Stimulated activated naive CD4-positive, alpha-beta T cell (primary cell): ENCODE data around the gene TMEM178B.

Experiments used
- DNase-seq, 6 experiments: peaks; one replicate each; lab custom pipeline; 2025; lab: John Stamatoyannopoulos, UW

Gene TMEM178B

DNA sequence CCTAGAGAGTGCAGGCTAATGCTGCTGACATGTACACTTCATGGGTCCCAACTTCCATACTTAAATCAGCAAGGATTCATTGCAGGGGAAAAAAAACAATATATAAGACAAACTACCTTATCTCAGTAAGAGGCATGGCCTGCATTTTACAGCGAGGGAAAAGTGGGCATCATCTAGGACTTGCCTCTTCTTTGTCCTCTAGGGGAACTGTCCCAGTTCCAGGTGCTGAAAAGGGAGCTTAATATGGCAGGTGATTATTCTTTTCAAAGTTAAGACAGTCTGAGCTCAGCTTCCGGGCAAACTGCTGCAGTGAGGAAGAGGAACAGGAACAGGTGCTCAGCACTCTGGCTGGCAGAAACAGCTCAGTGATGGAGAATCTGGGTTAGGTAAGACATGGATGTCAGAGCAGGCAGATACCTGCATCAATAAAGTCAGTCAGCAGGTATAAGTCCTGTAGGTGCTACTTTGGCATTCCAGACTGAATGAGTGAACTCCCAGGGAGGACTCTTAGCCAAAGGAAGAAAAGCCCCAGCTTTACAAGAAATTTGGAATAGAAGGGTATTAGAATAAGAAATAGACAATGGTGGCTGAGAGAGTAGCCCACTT is 147.2 kb downstream of the TMEM178B start:
- no peak for DNase-seq

DNA sequence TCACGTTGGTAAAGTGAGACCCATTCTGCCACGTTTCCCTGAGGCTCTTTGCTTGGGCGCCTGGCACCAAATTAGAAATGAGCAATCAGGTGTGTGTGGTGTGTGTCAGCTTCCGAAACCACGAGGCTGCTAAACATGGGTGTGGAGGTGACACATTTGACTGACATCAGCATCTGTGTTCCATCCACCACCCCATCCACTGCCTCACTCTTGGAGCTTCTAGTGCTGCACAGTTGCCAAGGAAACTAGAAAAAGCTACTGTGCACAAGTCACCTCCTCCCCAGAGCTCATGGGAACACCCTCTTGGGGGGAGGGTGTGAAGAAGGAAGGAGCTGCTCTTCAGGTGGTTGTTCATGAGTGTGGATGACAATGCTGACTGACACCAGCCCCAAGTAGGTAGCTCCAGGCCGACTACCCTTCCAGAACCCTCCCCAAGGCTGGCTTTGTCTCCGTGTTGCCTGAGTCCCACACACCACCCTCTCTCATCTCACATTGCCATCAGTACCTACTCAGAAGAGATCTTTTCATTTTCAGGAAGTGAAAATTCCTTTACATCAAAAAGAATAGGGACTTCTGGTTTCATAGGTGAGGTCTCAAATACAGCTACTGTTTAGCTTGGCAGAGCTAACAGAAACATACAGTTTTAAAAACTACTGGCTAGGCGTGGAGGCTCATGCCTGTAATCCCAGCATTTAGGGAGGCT is 152.2 kb downstream of the TMEM178B start:
- DNase-seq = no peak

- no peak for DNase-seq
Measured at GRCh38 chr7:141227454-141227853, 153.6 kb downstream of the TMEM178B start.

DNA sequence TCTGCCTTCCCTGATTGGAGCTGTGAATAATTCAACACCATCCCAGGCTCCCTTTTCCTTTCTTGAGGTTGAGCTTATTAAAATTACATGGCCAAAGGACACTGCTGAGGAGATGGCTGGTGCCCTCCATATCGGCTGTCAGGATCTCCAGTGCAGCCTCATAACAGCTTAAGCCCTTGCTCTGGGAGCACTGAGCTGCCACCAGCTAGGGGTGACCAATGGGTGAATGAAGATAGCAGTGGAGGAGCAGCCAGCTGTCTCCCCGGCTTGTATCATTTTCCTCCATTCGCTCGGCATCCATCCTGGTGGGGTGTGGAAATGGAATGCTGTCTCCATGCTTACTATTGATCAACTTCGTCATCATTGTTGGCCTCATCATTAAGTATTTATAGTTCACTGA is 154.6 kb downstream of the TMEM178B start:
- DNase-seq = no peak

DNA sequence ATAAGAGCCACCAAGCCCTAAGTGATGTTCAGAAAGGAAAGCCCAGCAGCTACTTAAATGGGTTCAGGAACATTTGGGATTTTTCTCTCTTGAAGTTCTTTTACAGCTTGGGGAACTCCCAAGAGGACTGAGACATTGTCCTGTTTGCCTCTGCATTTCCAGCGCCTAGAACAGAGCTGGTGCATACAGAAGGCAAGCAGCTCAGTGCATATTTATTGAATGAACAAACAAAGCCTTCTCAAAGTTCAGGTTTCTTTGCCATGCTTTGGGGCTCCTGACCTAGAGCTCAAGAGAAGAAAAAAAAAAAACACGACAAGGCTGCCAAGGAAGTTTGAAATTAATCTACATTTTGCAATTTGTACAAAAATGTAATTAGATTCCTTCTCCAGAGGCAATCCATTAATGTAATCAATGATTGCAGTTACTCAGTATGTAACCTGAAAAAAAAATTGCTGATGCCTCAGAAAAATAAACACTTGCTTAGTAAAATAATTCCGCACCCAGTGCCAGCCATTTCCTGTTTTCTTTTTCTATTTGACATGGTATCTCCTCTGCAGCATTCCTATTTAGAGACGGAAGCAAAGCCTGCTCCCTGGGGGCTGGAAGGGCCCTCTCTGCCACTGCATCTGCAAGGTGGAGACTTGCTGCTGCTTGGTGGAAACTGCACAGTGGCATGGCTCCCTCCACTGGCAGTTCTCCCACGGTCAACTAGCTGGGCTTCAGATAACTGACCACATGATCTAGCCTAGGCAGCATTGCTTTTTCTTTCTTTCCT is 157.3 kb downstream of the TMEM178B start:
- DNase-seq = no peak

DNA sequence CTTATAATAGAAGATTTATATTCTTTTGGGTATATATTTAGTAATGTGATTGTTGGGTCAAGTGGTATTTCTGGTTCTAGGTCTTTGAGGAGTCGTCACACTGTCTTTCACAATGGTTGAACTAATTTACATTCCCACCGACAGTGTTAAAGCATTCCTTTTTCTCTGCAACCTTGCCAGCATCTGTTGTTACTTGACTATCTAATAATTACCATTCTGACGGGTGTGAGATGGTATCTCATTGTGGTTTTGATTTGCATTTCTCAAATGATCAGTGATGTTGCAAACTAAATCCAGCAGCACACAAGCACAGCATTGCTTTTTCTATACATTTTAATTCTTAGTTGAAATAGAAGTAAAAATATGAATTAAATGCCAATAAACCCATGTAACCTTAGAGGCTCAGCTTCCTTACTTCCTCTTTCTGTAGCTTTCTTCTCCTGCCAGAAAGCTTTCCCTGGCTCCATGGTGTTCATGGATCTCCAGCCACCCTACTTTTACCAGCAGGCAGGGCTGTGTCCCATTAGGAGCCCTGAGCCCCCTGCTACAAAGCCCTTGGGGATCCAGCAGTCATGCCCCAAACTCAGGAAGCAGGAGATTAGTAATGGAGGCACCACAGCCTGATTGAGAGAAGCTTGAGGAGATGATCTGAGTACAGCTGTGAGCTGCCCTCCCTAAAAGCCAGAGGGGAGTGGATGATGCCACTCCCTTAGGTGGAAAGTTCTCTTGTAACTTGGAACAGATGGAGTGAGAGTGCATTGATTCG is 158.6 kb downstream of the TMEM178B start:
- no peak for DNase-seq

GRCh38 chr7:141234335-141235105 is 160.7 kb downstream of the TMEM178B start:
- DNase-seq = no peak

DNA sequence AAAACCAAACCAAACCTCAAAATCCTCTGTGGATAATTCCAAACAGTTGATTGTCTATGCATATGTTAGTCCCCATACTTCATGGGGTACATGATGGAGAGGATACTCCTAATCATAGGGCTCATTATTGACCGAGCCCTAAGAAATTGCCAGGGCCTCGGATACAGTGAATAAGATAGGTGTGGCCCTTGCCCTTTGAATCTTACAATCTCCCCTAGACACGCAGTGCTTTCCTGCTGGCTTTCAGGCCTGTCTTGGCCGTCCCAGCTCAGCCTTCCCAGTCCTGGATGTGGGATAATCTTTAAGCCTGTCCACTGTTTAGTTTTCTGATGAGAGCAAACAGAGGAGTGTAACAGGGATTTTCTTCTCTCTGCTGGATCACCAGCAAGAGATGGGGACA is 161.8 kb downstream of the TMEM178B start:
- DNase-seq = no peak

DNA sequence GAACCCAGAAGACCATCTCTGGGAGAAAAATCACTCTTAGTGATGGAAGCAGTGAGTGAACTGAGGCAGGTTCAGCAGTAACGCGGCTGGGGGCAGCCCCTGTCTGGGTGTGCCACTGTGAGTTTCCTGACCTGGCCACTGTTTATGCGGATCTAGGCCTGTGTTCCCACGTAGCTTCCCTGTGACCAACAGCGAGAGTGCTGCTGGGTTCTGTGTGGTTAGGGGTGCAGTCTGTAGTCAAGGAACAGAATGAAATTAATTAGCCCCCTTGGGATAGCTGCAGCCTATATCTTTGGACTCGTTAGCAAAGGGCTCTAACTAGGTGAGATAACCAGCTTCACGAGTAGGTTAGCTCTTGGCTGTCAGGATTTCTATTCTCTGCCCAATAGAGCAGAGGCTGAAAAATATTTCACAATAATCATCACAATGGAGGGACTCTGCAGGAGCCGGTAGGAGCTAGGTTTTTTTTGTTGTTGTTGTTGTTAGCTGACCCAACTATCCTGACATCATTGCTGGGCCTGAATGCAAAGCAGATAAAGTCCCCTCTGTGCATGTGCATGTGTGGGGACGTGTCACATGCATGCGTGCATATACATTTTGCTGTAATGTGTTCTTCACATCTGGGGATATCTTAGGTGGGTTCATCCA is 164.9 kb downstream of the TMEM178B start:
- DNase-seq = no peak

- no peak for DNase-seq
Measured at GRCh38 chr7:141239661-141240060, 165.8 kb downstream of the TMEM178B start.

- no peak for DNase-seq
Measured at GRCh38 chr7:141242568-141242967, 168.7 kb downstream of the TMEM178B start.

- no peak for DNase-seq
Measured at GRCh38 chr7:141243368-141243767, 169.5 kb downstream of the TMEM178B start.

DNA sequence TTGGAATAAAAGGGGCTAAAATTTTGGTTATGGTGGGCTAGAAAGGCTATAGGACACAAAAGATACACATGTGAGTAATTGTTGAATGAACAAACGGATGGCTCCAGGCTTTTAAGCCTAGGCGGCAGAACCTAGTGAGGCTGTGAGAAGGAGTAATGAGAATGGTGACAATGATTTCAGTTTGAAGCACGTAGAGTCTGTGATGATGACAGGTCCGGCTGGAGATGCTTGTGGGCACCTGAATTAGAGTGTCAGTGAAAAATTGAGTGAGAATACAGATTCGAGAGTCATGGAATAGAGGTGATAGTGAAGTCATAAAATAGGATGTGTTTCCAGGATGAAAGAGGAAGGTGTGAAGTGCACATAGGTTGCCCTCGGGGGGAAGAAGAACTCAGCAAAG is 170.6 kb downstream of the TMEM178B start:
- no peak for DNase-seq

DNA sequence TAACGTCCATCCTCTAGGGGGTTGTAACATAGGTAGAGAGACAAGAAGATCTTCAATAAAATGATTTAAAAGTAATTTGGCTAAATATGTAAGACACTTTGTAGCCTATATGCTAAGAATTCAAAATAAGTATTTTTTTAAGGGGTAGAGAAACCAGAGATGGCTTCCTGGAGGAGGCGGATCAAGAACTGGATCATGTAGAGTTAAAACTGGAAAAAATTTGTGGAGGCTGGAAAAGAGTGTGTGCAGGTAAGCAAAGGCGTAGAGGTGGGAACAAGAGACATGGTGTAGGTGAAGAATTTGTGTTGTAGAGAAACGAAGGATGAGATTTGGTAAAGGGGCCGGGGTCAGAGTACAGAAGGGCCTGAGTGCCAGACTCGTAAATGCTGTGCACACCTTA is 172.6 kb downstream of the TMEM178B start:
- DNase-seq = no peak

GRCh38 chr7:141251180-141251579 is 177.3 kb downstream of the TMEM178B start:
- DNase-seq = no peak

- DNase-seq = no peak
Measured at GRCh38 chr7:141251957-141252356, 178.1 kb downstream of the TMEM178B start.

DNA sequence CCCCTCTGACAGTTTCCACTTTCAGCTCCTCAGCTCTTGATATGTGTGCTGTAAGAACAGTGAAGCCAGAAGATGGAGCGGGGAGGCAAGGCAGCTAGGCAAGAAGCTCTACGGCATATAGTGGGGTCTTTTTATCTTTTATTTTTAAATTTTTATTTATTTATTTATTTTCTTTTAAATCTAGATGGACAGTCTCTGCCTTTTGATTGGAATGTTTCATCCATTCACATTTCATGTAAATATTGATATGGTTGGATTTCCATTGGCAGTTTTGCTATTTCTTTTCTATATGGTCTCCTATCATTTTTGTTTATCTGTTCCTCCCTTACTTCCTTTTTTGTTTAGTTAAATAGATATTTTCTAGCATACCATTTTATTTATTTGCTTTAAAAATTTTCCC is 183.7 kb downstream of the TMEM178B start:
- DNase-seq = no peak

GRCh38 chr7:141258559-141258958 is 184.7 kb downstream of the TMEM178B start:
- no peak for DNase-seq

DNA sequence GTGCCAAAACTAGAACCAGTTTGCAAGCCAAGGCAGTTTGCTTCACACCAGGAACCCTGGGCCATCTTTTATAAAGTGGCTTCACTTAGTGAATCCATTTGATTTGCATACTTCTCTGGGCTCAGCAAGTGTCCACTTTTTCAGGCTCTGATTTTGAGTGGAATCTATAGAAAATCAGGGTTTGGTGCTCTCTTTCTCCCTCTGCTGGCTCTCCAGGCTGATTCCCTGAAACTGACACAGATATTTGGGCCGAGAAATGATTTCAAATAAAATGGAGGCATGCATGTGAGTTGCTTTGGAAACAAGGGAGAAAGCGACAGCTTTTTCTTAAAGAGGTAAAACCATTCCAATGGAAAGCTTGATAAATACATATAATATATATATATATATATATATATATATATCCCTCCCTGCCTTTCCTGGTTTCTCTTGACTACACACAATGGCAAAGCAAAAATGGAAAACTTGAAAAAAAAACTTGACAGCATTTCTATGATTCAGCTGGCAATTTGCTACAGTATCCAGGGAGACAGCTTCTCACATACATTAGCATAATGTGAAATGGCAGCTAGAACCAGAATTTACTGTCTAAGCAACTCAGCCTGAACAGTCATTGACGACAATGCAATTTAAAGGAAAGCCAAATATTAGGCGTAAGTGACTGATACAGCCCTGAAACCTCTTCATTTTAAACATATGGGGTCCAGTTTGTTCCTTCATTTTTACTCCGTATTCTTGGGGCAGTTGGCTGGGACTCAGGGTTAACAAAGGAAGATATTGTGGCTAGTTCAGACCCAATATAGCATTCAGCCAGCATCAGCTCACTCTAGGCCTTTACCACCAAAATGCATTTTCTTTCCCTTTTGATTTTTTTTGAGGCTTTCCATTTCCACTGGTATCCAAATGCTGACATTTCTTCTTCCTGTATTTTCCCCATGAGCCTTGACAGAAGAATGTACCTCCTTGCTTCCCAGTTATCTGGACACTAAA is 188.5 kb downstream of the TMEM178B start:
- no peak for DNase-seq

- no peak for DNase-seq
Measured at GRCh38 chr7:141263508-141263907, 189.6 kb downstream of the TMEM178B start.
